ENCODE data around the gene RTL10.
"Not testable (repeated sequence)": the region's sequence is repeated elsewhere in the genome, so short reads cannot be mapped to it uniquely, and the experiment has no call there.

RTL10 gene

DNA sequence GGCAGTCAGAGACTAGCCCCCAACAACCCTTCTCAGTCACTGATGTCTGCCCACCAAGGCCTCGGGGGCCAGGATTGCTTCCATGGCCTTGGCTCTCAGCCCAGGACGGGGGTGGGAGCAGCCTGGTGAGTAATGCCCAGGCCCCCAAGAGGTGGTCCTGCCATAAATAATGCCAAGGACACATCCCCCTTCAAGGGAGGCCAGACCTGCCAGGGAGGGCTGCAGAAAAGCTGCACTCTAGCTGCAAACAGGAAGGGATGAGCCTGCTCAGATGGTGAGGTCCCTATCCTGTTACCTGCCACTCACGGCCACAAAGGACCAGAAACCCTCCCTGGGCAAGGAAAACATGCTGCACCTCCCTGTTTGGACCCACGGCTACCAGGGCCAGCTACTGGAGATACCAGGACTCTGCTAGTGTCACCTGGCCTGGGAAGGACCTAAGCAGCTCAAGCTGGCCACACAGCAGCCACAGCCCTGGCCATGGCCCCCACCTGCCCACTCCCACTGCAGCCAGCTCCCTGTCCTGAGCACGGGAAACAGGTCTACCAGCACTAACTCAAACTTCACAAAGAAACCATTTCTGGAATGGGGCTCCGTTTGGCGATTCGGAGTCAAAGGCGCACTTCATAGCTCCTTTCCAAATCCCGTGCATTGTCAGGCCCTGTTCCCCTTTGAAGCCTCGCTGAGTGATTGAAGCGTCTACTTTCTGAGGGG is 12.1 kb downstream of the RTL10 start:
- DNase-seq: no peak

DNA sequence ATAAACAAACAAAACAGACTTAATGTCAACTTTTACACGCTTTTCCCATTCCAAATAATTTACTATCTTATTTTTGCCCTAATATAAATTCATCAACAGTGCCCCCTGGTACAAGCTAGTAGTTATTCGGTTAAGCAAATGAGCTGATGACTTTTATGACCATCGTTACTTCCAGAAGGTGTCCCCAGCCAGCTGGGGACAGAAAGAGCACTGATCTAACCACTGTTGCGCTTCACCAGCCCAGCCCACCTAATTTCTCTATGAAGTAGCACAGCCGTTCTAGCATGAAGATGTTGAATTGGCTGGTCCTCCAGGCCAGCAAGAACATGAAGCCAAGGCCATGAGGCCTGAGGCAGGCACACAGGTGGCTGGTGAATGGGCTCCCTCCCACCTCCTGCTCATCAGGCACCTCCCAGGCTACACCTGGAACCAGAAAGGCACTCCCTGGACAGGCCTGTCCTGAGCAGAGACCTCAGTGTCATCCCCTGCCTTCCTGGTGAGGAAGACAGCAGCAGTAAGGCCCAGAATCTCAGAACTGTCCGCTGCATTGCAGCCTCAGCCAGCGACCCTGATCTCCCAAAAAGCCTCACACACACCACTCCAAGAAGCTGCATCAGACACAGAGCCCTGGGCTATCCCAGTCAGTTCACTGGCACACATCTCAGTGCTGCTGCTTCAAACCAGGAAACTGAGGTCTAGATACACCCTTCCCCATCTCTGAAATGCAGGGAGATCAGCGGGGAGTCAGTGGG is 12.9 kb downstream of the RTL10 start:
- no peak for DNase-seq

DNA sequence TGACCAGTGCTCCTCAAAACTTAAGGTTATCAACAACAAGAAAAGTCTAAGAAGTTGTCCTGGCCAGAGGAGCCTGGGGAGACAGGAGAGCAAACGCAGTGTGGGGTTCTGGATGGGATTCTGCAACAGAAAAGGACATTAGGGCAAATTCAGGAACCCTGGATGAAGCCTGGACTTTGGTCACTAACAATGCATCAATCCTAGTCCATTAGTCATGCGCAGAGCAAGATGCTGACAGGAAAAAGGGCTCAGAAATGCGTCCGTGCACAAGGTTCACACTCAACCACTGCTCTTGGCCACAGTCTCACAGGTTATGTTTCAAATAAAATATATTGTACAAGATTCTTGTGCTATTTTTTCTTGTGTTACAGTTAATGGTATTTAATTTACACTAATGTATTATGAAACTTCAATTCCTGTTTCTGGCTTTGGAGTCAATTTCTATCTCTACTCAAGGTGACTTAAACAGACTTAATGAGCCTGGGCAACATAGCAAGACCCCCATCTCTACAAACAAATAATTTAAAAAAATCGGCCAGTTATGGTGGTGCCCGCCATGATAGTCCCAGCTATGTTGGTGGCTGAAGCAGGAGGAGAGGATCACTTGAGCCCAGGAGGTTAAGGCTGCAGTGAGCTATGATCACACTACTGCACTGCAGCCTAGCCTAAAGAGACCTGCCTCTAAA is 13.6 kb downstream of the RTL10 start:
- DNase-seq: no peak

DNA sequence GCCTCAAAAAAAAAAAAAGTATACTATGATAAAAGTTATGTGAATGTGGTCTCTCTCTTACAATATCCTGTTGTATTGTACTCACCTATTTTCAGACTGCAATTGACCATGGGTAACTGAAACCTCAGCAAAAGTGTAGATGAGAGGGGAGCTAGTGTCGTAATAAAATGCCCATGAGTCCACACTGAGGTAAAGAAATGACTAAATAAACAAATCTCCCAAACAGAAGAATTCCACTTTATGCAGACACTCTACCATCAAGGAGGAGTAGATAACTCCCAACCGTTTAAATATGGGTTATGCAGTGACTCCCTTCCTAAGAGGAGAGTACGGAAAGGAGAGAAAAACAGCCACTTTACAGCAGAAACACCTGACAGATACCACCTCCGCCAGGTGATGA is 14.6 kb downstream of the RTL10 start:
- no peak for DNase-seq

DNA sequence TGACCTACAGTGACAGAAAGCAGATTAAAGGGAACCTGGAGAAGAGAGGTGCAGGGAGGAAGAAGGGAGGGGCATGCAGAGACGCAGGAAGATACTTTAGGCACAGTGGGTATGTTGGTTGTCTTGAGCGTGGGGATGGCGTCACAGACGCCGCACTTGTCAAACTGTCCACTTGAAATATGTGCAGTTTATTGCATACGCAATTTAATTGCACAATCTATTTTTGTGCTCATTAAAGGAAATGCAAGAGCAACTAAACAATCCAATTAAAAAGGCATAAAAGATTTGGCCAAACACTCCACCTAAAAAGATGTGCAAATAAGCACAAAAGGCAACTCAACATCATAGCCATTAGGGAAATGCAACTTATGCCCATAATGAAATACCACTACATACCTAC is 16.8 kb downstream of the RTL10 start:
- DNase-seq: no peak

DNA sequence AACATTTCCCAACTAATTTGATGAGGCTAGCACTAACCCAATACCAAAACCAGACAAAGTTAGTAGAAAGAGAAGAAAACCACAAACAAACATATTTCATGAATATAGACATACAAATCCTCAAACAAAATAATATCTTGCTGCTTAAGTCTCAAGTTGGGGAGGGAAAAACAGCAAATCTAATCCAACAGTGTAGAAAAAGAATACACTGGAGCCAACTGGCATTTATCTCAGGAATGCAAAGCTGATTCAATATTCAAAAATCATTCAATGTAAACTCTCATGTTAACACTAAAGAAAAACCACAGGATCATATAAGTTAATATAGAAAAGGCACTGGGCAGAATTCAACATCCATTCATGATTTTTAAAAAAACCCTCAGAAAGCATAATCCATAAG is 18.2 kb downstream of the RTL10 start:
- no peak for DNase-seq

DNA sequence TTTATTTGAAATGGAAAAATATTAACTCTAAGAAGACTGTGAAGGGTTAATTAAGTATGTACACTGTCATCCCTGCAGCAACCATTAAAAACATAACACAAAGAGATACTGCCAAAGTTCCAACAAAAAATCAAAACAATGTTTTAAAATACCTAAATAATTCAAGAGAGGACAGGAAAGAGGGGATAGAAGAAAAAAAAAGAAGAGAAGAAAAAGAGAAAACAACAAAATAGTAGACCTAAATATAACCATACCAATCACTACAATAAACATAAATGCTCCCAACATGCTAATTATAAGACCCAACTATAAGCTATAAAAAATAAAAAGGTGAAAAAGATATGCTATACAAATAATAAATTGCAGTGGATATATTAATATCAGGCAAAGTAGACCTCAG is 20.1 kb downstream of the RTL10 start:
- no peak for DNase-seq

DNA sequence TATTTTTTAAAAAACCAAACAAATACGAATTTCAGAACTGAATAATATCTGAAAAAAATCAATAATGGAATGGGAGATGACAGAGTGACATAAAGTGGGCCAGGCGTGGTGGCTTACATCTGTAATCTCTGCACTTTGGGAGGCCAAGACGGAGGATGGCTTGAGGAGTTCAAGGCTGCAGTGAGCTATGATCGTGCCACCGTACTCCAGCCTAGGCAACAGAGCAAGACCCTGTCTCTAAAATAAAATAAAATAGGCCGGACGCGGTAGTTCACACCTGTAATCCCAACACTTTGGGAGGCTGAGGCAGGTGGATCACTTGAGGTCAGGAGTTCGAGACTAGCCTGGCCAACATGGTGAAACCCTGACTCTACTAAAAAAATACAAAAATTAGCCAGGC is 21.3 kb downstream of the RTL10 start:
- not testable (repeated sequence) for DNase-seq

DNA sequence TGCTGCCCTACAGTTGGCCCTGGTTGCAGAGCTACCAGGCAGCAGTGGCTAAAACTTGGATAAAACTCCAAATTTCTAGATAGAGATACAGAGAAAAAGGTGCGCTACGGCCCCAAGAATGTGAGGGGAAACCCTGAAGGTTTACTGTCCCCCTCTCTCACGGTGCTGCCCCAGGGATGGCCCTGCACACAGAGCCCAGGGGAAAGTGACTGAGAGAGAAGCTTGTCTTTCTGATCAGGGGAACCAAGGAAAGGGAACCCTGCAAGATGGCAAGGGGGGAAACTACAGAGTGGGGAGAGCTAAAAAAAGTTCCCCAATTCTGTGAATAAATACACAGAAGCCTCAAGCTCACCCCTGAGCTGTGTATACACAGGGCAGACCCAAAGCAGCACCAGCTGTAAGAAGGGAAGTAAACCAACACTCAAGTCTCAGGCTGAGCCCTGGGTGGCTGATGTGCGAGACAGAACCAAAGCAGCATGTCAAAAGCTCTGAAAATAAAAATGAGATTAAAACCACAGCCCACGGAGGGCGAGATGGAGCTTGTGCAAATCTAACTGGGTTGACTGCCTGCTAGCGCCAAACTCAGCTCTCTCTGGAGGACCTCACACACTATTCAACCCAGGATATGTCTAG is 22.1 kb downstream of the RTL10 start:
- DNase-seq: no peak

DNA sequence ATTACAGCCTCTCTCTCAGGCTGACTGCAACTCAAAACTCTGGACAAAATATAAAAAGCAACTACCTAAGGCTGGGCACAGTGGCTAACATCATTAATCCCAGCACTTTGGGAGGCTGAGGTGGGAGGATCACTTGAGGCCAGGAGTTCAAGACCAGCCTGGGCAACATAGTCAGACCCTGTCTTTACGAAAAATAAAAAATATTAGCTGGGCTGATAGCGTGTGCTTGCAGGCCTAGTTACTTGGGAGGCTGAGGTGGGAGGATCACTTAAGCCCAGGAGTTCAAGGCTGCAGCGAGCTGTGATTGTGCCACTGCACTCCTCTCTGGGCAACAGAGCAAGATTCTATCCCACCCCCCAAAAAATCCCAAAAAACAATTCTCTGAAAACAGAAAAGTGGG is 22.7 kb downstream of the RTL10 start:
- DNase-seq: not testable (repeated sequence)

DNA sequence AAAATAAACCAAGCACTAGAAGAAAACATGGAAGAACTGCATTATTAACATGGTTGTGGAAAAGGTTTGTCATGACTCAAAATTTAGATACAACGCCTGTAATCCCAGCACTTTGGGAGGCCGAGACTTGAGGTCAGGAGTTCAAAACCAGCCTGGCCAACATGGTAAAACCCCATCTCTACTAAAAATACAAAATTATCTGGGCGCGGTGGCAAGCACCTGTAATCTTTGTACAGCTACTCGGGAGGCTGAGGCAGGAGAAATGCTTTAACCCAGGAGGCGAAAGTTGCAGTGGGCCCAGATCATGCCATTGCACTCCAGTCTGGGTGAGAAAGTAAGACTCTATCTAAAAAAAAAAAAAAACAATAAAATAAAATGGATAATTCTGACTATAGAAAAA is 23.7 kb downstream of the RTL10 start:
- DNase-seq: no peak

DNA sequence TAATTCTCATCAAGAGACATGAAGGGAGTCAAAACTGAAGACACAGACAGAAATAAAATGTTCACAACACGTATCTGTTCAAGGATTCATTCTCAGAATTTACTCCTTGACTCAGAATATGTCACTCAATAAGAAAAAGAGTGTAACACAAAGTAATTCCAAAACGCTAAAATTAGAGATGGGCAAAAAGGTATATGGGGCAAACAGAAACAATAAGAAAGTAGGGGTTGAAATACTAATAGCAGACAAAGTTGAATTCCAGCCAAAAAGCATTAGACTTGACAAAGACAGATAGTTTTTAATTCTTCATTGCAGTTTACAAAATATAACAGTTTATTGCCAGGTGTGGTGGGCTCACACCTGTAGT is 26.7 kb downstream of the RTL10 start:
- DNase-seq: no peak

DNA sequence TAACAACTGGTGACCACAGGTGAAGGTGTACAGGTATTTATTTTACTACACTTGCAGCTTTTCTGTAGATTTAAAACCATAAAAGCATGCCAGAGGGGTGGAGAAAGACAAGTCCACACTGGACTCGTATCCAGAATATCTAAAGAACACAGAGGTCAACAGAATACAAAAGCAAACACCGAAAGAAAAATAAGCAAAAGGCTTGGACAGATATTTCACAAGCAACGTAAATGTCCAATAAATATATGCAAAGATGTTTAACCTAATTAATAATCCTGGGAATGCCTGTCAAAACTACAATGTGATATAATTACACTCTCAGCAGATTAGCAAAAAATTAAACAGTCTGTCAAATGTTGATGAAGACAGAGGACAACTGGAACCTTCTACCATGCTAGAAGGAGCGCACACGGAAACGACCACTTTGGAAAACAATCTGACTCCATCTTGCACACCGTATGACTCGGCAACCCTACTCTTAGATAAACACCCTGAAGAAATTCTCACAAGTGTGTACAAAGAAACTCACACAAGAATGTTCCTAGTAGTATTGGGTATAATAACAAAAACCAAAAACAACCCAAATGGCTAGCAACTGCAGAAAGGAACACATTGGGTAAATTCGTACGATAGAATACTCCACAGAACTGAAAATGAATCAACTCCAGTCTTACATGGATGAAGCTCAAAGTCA is 27.2 kb downstream of the RTL10 start:
- DNase-seq: no peak

DNA sequence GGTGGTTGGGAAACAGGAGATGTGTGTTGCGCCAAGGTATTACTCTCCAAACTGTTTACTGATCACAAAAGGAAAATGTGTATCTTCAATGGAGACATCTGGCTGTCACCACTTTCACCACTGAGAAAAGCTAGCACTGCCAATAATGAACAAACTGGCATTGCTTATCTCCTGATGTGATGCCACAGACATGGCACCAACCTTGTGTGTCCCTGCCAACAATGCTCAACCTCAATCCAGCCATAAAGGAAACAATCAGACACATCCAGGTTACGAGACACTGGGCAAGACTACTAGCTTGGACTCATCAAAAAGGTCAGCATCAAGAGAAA is 28.1 kb downstream of the RTL10 start:
- no peak for DNase-seq

DNA sequence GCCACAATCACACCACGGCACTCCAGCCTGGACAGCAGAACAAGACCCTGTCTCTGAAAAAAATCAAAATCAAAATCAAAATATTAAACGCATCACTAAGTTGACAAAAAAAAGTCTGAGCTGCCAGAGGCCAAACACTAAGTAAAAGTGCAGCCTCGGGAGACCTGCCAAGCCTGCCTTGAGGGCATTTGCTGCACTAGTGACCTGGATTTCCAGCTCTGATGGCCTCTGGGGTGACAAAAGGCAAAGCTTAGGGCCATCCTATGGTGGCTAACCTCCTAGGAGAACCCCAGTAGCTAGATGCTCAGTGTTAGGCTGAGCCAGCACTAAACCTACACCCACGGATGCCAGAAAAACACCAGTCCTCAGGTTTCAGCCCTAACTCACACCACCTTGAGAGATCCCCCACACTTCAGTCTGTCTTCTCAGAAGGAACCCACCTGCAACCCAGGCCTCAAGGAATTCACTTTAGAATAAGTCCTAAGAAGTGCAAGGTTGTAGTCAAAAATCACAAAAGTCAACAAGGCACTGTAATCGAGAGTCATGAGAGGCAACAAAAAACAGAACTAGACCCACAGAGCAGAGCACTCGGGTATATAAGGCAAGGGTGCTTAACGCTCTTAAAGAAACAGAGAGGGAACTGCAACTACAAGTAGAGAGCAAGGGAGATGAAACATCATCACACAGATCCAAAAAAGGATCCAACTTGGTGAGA is 28.6 kb downstream of the RTL10 start:
- DNase-seq: no peak

DNA sequence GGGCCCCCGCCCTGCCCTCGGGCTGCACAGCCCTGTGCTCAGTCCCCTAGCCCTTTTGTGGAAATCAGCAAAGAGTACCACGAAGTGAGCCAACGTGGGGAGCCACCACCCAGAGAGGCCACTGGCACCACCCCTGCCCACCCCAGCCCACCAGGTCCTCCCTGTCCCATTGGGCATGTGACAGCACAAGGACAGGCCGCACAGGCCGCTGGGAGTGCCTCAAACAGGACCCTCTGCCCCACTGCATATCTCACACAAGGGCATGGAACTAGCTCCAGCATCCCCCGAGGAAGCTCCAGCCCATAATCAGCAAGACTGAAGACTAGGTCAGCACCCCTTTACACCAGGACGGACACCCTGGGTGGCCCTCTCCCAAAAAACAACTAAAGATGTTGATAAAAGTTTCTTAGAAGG is 29.7 kb downstream of the RTL10 start:
- DNase-seq: no peak

DNA sequence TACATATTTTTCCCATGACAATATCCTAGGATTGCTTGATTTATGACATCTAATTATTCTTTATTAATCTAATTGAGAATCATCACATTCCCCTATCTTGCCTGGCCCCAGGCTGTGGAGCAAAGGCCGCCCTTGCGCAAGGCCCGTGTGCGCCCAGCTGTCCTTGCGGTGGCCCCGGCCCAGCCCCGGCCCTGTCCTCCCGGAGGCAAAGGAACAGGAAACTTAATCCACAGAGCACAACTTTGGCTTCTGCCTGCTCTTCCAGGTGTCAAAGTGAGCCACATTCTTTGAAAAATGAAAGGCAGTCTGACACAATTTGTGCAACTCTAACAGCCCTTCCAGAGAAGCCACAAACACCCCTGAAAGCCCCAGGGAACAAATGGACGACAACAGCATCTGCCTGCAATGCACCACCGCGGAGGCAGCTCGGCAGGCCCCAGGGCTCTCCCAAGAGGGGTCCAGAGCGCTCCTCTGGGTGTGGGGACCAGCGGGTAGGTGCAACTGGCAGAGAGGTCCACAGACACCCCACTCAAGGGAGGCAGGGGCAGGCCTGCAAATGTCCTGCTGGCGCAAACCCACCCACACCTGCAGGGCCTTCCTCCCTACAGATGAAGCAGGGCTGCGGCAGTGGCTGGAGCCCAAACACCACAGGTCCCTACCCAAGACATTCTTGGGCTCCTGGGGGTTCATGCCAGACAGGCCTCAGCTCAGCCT is 30.3 kb downstream of the RTL10 start:
- no peak for DNase-seq

DNA sequence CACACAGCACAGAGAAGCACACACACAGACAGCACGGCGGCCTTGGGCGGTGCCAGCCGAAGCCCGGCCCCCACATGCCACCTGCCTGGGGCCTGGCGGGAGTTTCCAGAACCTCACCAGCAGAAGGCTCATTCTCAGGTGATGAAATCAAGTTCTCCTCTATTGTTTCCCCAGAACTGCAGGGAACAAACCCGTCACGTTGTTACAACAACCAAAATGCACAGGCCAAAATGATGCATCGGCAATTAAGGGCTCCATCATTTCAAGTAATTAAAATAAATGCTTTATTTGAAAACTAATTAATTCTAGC is 30.8 kb downstream of the RTL10 start:
- no peak for DNase-seq

DNA sequence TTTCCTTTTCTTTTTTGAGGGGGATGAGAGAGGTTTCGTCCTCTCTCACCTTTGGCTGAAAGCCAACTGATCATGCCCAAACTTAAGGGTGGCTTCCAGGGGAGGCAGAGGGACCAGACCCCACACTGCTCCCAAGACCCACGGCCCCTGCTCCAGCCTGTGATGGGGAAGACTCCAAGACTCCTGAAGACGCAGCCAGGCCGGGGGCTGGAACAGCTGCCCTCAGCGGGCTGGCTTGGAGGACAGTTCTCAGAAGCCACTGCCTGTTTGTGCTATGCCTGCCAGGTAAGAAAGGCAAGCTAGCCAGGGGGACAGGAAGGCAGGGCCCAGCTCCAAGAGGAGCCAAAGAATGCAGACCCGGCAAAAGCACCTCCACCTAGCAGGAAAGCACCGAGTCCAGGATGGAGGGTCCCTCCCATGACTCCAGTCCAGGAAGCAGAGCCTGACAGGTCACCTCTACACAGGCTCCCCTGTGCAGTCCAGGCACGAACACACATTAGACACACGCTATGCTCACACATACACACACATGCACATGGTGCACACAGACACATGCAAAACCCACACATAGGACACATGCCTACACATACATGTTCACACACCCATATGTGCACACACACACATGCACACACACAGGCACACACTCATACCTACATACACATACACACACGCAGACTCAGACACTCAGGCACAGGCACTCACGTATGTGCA is 31.3 kb downstream of the RTL10 start:
- DNase-seq: no peak

DNA sequence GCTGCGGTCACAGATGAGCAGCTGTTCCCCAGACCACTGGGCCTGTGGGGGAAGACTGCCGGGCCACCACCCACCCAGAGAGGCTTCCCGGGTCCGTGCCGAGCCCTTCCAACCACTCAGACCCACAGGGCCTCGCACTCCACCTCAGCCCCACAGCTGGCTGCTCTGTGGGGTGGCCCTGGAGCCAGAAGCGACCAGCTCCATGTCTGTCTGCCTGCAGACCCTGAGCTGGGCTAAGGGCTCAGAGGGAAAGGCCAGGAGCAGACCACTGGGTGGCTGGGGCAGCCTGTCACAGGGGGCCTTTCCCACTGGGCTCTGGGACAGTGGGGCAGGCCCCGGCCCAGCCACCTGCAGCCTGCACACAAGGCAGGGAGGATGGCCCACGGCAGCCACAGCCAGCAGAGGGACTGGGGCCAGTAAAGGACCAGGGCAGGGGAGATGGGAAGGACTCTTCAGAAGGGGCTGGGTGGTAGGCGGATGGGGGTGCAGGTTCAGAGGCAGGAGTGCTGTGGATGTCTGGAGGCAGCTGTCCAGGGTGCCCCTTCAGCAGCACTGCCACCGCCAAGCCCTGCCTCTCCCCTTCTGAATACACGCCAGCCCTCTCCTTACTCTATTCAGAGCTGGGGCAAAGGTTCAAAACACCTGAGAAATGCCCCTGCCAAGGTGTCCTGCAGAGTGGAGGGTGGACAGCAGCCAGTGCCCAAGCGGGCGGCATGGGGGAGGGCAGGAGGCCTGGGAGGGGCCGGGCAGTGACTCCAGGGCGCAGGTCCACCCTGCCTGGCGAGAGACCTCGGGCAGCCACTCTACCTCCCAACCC is 32.2 kb downstream of the RTL10 start:
- DNase-seq: no peak

Measured in stimulated activated CD4-positive, alpha-beta T cell treated with anti-CD3 and anti-CD28 coated beads, Interleukin-1b, Interleukin-23, amount 100 ng/mL, for 48 hours (primary cell).